Measurements from ENCODE around the gene GRK1. TPM values are rescaled to one million over a fixed set of nuclear protein-coding genes. Genes with fewer than 3 reads are reported as not detected.

Gene GRK1
- polyA plus RNA-seq, 1 experiment: not detected

GRCh38 chr13:113646376-113646775, 20.6 kb upstream of the GRK1 start:
- no peaks in the 10 kb centered on the region; the same call in none of the 2 replicates for H3K9me3 ChIP-seq (ENCODE audit: control insufficient read depth, insufficient read depth, low read length)
- no peak for DNase-seq (ENCODE audit: low read depth, low spot score)
- H3K4me3 ChIP-seq (ENCODE audit: low read depth, low read length): no peak overlapping the region
- H3K27me3 ChIP-seq (ENCODE audit: control insufficient read depth, insufficient read depth, low read length): no peaks in the 10 kb centered on the region
- no peak for TF ChIP-seq CTCF (IDR thresholded peaks at IDR 0.05; ENCODE audit: low read depth, low read length)
- CTCF ChIA-PET: no interaction called here
- no peak overlapping the region for H3K27ac ChIP-seq (ENCODE audit: low read depth, low read length)
- POLR2A ChIA-PET: no interaction called here

GRCh38 chr13:113646921-113647340, 20.1 kb upstream of the GRK1 start:
- no peaks in the 10 kb centered on the region for H3K27me3 ChIP-seq (ENCODE audit: control insufficient read depth, insufficient read depth, low read length)
- CTCF ChIA-PET: no interaction called here
- TF ChIP-seq CTCF (IDR thresholded peaks at IDR 0.05; ENCODE audit: low read depth, low read length): no peak
- H3K27ac ChIP-seq (ENCODE audit: low read depth, low read length): no peak overlapping the region
- no peak for DNase-seq (ENCODE audit: low read depth, low spot score)
- no peaks in the 10 kb centered on the region; the same call in none of the 2 replicates for H3K9me3 ChIP-seq (ENCODE audit: control insufficient read depth, insufficient read depth, low read length)
- POLR2A ChIA-PET: no interaction called here
- no peak overlapping the region for H3K4me3 ChIP-seq (ENCODE audit: low read depth, low read length)

GRCh38 chr13:113647351-113648215, 19.4 kb upstream of the GRK1 start:
- Histone ChIP-seq H3K27ac (ENCODE audit: low read depth, low read length) (no peak overlapping the region), H3K4me3 (ENCODE audit: low read depth, low read length) (no peak overlapping the region), H3K9me3 (ENCODE audit: control insufficient read depth, insufficient read depth, low read length) (no peaks in the 10 kb centered on the region; the same call in none of the 2 replicates), H3K27me3 (ENCODE audit: control insufficient read depth, insufficient read depth, low read length) (no peaks in the 10 kb centered on the region)
- POLR2A ChIA-PET: no interaction called here
- DNase-seq (ENCODE audit: low read depth, low spot score): no peak
- CTCF ChIA-PET: no interaction called here
- no peak for TF ChIP-seq CTCF (IDR thresholded peaks at IDR 0.05; ENCODE audit: low read depth, low read length)

GRCh38 chr13:113648216-113648610, 18.8 kb upstream of the GRK1 start:
- no peak for DNase-seq (ENCODE audit: low read depth, low spot score)
- no peak for TF ChIP-seq CTCF (IDR thresholded peaks at IDR 0.05; ENCODE audit: low read depth, low read length)
- Histone ChIP-seq H3K4me3 (ENCODE audit: low read depth, low read length) (no peak overlapping the region), H3K27me3 (ENCODE audit: control insufficient read depth, insufficient read depth, low read length) (no peaks in the 10 kb centered on the region), H3K27ac (ENCODE audit: low read depth, low read length) (no peak overlapping the region), H3K9me3 (ENCODE audit: control insufficient read depth, insufficient read depth, low read length) (no peaks in the 10 kb centered on the region; the same call in 1 of the 2 replicates)
- ChIA-PET CTCF (no interaction called here), POLR2A (no interaction called here)

- POLR2A ChIA-PET: no interaction called here
- CTCF ChIA-PET: no interaction called here
- Histone ChIP-seq H3K4me3 (ENCODE audit: low read depth, low read length) (no peak overlapping the region), H3K27ac (ENCODE audit: low read depth, low read length) (no peak overlapping the region), H3K9me3 (ENCODE audit: control insufficient read depth, insufficient read depth, low read length) (no peaks in the 10 kb centered on the region; the same call in 1 of the 2 replicates), H3K27me3 (ENCODE audit: control insufficient read depth, insufficient read depth, low read length) (no peaks in the 10 kb centered on the region)
- TF ChIP-seq CTCF (IDR thresholded peaks at IDR 0.05; ENCODE audit: low read depth, low read length): no peak
- no peak for DNase-seq (ENCODE audit: low read depth, low spot score)
Observed at GRCh38 chr13:113649212-113649611, 17.8 kb upstream of the GRK1 start.

All from AG04450 (cell line).